ENCODE results near the gene MXD3. TPM values are rescaled to one million over a fixed set of nuclear protein-coding genes. Genes with fewer than 3 reads are reported as not detected.

The MXD3 gene
- total and polyA plus RNA-seq, 2 of the 4 experiments (the other 2 are of a cell fraction), result 7.3 to 12.9 TPM

GRCh38 chr5:177269976-177270375 is 41.7 kb downstream of the MXD3 start:
- TF ChIP-seq CEBPB (IDR thresholded peaks at IDR 0.05; ENCODE audit: low read depth, low read length) (no peak), RAD21 (IDR thresholded peaks at IDR 0.05; ENCODE audit: low read length) (no peak), RFX5 (IDR thresholded peaks at IDR 0.05; ENCODE audit: low read depth, low read length) (no peak), MAZ (IDR thresholded peaks at IDR 0.05; ENCODE audit: borderline replicate concordance, low read depth, low read length) (no peak), RCOR1 (IDR thresholded peaks at IDR 0.05; ENCODE audit: insufficient replicate concordance, low read length) (no peak), FOS (IDR thresholded peaks at IDR 0.05; ENCODE audit: low read depth, low read length) (no peak), NFE2L2 (IDR thresholded peaks at IDR 0.05; ENCODE audit: low read depth, low read length) (no peak), BHLHE40 (IDR thresholded peaks at IDR 0.05; ENCODE audit: low read depth, low read length) (no peak), POLR2A (IDR thresholded peaks at IDR 0.05; ENCODE audit: low read depth, low read length) (no peak), MXI1 (IDR thresholded peaks at IDR 0.05; ENCODE audit: borderline replicate concordance, low read depth, low read length) (no peak), USF2 (IDR thresholded peaks at IDR 0.05; ENCODE audit: low read depth, low read length) (no peak), SMC3 (IDR thresholded peaks at IDR 0.05; ENCODE audit: low read depth, low read length) (no peak), CTCF (conservative IDR thresholded peaks at IDR 0.05; ENCODE audit: low read depth, low read length) (no peak), MAFK (IDR thresholded peaks at IDR 0.05; ENCODE audit: low read depth, low read length) (no peak), CHD1 (IDR thresholded peaks at IDR 0.05; ENCODE audit: low read depth, low read length) (no peak)
- TF ChIP-seq, protein P1, sequence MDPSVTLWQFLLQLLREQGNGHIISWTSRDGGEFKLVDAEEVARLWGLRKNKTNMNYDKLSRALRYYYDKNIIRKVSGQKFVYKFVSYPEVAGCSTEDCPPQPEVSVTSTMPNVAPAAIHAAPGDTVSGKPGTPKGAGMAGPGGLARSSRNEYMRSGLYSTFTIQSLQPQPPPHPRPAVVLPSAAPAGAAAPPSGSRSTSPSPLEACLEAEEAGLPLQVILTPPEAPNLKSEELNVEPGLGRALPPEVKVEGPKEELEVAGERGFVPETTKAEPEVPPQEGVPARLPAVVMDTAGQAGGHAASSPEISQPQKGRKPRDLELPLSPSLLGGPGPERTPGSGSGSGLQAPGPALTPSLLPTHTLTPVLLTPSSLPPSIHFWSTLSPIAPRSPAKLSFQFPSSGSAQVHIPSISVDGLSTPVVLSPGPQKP (IDR thresholded peaks at IDR 0.05; ENCODE audit: borderline replicate concordance, low read depth, low read length), result no peak
- intact Hi-C loops (cut with micrococcal nuclease), result loop anchor here (10.0 kb wide), 1 partner anchor 155 kb away; no protein-coding TSS in a partner anchor
- POLR2A ChIA-PET (ENCODE audit: unreplicated experiment), result no interaction called here
- H3K56ac ChIP-seq (ENCODE audit: extremely low read depth, insufficient read depth, low read length), result no peak overlapping the region
- H3K27ac ChIP-seq (ENCODE audit: insufficient read depth, low read length), result no peak overlapping the region
- H3K4me1 ChIP-seq (ENCODE audit: control insufficient read depth, insufficient read depth, low read length), result peaks cover 6% of the 10 kb centered on the region
- no TSS peak for BruUV-seq (replicated peaks)
- peaks cover 14% of the 10 kb centered on the region for H3K9me1 ChIP-seq (ENCODE audit: insufficient read depth, low read length)
- H3K4me3 ChIP-seq (ENCODE audit: insufficient read depth, low read depth, low read length), result no peak overlapping the region
- no peaks in the 10 kb centered on the region for H3K27me3 ChIP-seq (ENCODE audit: control insufficient read depth, insufficient read depth, low read length)
- CTCF ChIA-PET, result no interaction called here
- H2BK20ac ChIP-seq (ENCODE audit: low read depth, low read length), result no peak overlapping the region
- no peak overlapping the region for H2BK5ac ChIP-seq (ENCODE audit: low read depth, low read length, poor library complexity, severe bottlenecking)
- no peak overlapping the region for H2AK9ac ChIP-seq (replicated peaks; ENCODE audit: low read depth, low read length, poor library complexity)
- H4K5ac ChIP-seq (ENCODE audit: low read depth, low read length), result no peak overlapping the region
- in situ Hi-C loops (cut with MboI; ENCODE audit: low sequenced_read_pairs), result no loop called here
- no peak overlapping the region for H4K8ac ChIP-seq (ENCODE audit: low read depth in 2 of 2, low read length in 2 of 2)
- no peaks in the 10 kb centered on the region; the same call in 1 of the 2 replicates for H4K20me1 ChIP-seq (ENCODE audit: insufficient read depth, low read length)
- no peak overlapping the region for H2AK5ac ChIP-seq (ENCODE audit: low read depth, low read length)
- no peak overlapping the region for H2BK120ac ChIP-seq (ENCODE audit: low read depth, low read length)
- H3K9me3 ChIP-seq (ENCODE audit: control insufficient read depth, insufficient read depth, low read length), result no peaks in the 10 kb centered on the region
- H2BK15ac ChIP-seq (ENCODE audit: low read depth, low read length), result no peak overlapping the region
- dilution Hi-C loops (cut with HindIII; ENCODE audit: low sequenced_read_pairs, unreplicated experiment), result no loop called here
- no CpG with 5 or more reads among the region's 3 CpGs for WGBS, 2 experiments (ENCODE audit: extremely low coverage in 2 of 2, insufficient read length in 1 of 2)
- H3K14ac ChIP-seq (replicated peaks; ENCODE audit: low read depth, low read length), result no peak overlapping the region
- ATAC-seq (ENCODE audit: low read depth) (no peak), DNase-seq (no peak)
- H3K9ac ChIP-seq (ENCODE audit: low read depth, low read length), result no peak overlapping the region
- H3K18ac ChIP-seq (ENCODE audit: low read depth, low read length), result no peak overlapping the region
- no peak overlapping the region for H2AFZ ChIP-seq (replicated peaks; ENCODE audit: low read length, poor library complexity)
- H3K4ac ChIP-seq (ENCODE audit: low read depth, low read length), result no peak overlapping the region
- H4K91ac ChIP-seq (ENCODE audit: insufficient read depth, low read depth, low read length), result no peak overlapping the region
- peaks cover 4 to 25% of the 10 kb centered on the region in 2 experiments for H3K79me1 ChIP-seq (ENCODE audit: low read depth in 1 of 2, low read length in 2 of 2)
- H3K23ac ChIP-seq (ENCODE audit: low read depth, low read length), result no peak overlapping the region
- peaks cover 28% of the 10 kb centered on the region for H3K36me3 ChIP-seq (ENCODE audit: control insufficient read depth, insufficient read depth, low read length)
- H3K4me2 ChIP-seq (ENCODE audit: low read depth, low read length), result no peak overlapping the region
